Nucleus accumbens (tissue), 56 donors: ENCODE results near the gene TSPAN18.

Experiments used
- DNase-seq, 56 donors: peaks; one replicate each; lab custom pipeline; 2025; lab: John Stamatoyannopoulos, UW

TSPAN18 gene

GRCh38 chr11:44755556-44756523 lies 29.1 kb downstream of the TSPAN18 start:
- no peak for DNase-seq

- no peak for DNase-seq
These were observed 32.2 kb downstream of the TSPAN18 start for GRCh38 chr11:44758983-44759382.

GRCh38 chr11:44759743-44760476 lies 33.1 kb downstream of the TSPAN18 start:
- no peak for DNase-seq

- DNase-seq: no peak
These were observed 33.7 kb downstream of the TSPAN18 start for GRCh38 chr11:44760477-44760872.

GRCh38 chr11:44760917-44761550 lies 34.3 kb downstream of the TSPAN18 start:
- DNase-seq: no peak

- peak in 18 of 56 donors; percentile 5 to 59 (median 16) for DNase-seq
These were observed 34.8 kb downstream of the TSPAN18 start for GRCh38 chr11:44761551-44761961.

GRCh38 chr11:44763121-44763820 lies 36.5 kb downstream of the TSPAN18 start:
- no peak for DNase-seq

GRCh38 chr11:44764583-44764982 lies 37.8 kb downstream of the TSPAN18 start:
- no peak for DNase-seq

- DNase-seq: no peak
These were observed 38.3 kb downstream of the TSPAN18 start for GRCh38 chr11:44765026-44765595.

GRCh38 chr11:44765676-44766075 lies 38.9 kb downstream of the TSPAN18 start:
- DNase-seq: no peak

- DNase-seq: no peak
These were observed 39.6 kb downstream of the TSPAN18 start for GRCh38 chr11:44766112-44766971.

- DNase-seq: no peak
These were observed 40.2 kb downstream of the TSPAN18 start for GRCh38 chr11:44766972-44767278.

GRCh38 chr11:44767421-44767820 lies 40.7 kb downstream of the TSPAN18 start:
- no peak for DNase-seq

GRCh38 chr11:44770401-44770800 lies 43.6 kb downstream of the TSPAN18 start:
- DNase-seq: no peak

GRCh38 chr11:44771252-44771734 lies 44.5 kb downstream of the TSPAN18 start:
- no peak for DNase-seq

- no peak for DNase-seq
These were observed 45.1 kb downstream of the TSPAN18 start for GRCh38 chr11:44771841-44772240.

GRCh38 chr11:44773351-44773965 lies 46.7 kb downstream of the TSPAN18 start:
- DNase-seq: no peak

GRCh38 chr11:44774108-44774507 lies 47.3 kb downstream of the TSPAN18 start:
- DNase-seq: no peak

GRCh38 chr11:44774731-44775130 lies 48.0 kb downstream of the TSPAN18 start:
- no peak for DNase-seq
